ENCODE data around the gene IL17F.

The IL17F gene

GRCh38 chr6:52189974-52190373 is 54.3 kb downstream of the IL17F start:
- DNase-seq (ENCODE audit: low read depth), result no peak

GRCh38 chr6:52187098-52187497 is 57.2 kb downstream of the IL17F start:
- DNase-seq (ENCODE audit: low read depth), result no peak

All from stimulated activated CD8-positive, alpha-beta memory T cell treated with anti-CD3 and anti-CD28 coated beads, Interleukin-15, amount 100 ng/mL, for 24 hours (primary cell).